Heart right ventricle (tissue), 16 donors: Measurements from ENCODE around the gene COL18A1. TPM values are rescaled to one million over a fixed set of nuclear protein-coding genes. Genes with fewer than 3 reads are reported as not detected.

Experiments
- ATAC-seq, 8 donors: fragments of 200-7000 bp; cut with Tn5 transposase; one replicate each; pipeline ENCODE4 v1.9.1; 2020; ENCODE audit warnings: mild to moderate bottlenecking in 8 of 8, moderate library complexity in 8 of 8, moderate number of reproducible peaks in 1 of 8
- DNase-seq, 2 donors: peaks; one replicate each; pipeline ENCODE4 v3.0.0-alpha.2; 2020
- H3K27ac ChIP-seq, 10 donors: fragments of 200-600 bp; sonication (generic) in 2 of 10; one replicate each; pipeline versions ENCODE4 v1.5.0 to v1.8.0; 2020 to 2022; ENCODE audit warnings: mild to moderate bottlenecking in 3 of 10
- H3K27me3 ChIP-seq, 7 donors: fragments of 200-600 bp; one replicate each; pipeline ENCODE4 v1.8.0; 2021 to 2022; ENCODE audit warnings: mild to moderate bottlenecking in 2 of 7
- H3K36me3 ChIP-seq, 9 donors: fragments of 200-600 bp; sonication (generic) in 1 of 9; one replicate each; pipeline versions ENCODE4 v1.5.0 to v1.8.0; 2020 to 2022; ENCODE audit warnings: mild to moderate bottlenecking in 2 of 9
- H3K4me1 ChIP-seq, 9 donors: fragments of 200-600 bp; sonication (generic) in 1 of 9; one replicate each; pipeline versions ENCODE4 v1.5.0 to v1.8.0; 2020 to 2022; ENCODE audit warnings: mild to moderate bottlenecking in 4 of 9
- H3K4me3 ChIP-seq, 10 donors: fragments of 200-600 bp; sonication (generic) in 2 of 10; one replicate each; pipeline versions ENCODE4 v1.5.0 to v1.8.0; 2020 to 2022; ENCODE audit warnings: mild to moderate bottlenecking in 7 of 10, moderate library complexity in 2 of 10
- H3K9me3 ChIP-seq, 11 donors: fragments of 200-600 bp in 10 of 11; sonication (generic) in 2 of 11; one replicate each; pipeline versions ENCODE4 v1.5.0 to v1.8.0; 2013 to 2022; ENCODE audit warnings: mild to moderate bottlenecking in 2 of 11, control low read depth in 1 of 11, moderate library complexity in 1 of 11
- CTCF ChIP-seq, 9 donors: fragments of 200-600 bp; sonication (generic) in 2 of 9; IDR thresholded peaks; one replicate each; pipeline versions ENCODE4 v1.5.0 to v1.8.0; 2021 to 2022; ENCODE audit warnings: antibody characterized with exemption in 9 of 9, mild to moderate bottlenecking in 5 of 9, moderate library complexity in 1 of 9
- WGBS, 2 donors: extraction: QIAGEN DNeasy Blood & Tissue Kit; methylation state at CpG; one replicate each; pipeline ENCODE4 v1.1.7; 2013; ENCODE audit warnings: inconsistent platforms in 1 of 2; 5-methylcytosine and 5-hydroxymethylcytosine counted together
- intact Hi-C, 10 donors: fragments of 100-400 bp; cut with DNase I; formaldehyde crosslinking; loops; one replicate each; pipeline versions ENCODE4 v1.11.1 to v1.14.2; 2022
- polyA plus RNA-seq, 2 donors: library from polyadenylated mRNA; stranded (reverse); fragments of 200-250 nt; gene quantifications; one replicate each; pipeline ENCODE4 v1.2.3, GENCODE V29; 2013
- total RNA-seq, 10 donors: library from RNA; stranded (reverse); fragmentation: NEBNext Ultra II Directional in 3 of 10; extraction: Animal tissue kit (Norgen Biotek cat#: 25700) in 3 of 10; gene quantifications; one replicate each; pipeline versions ENCODE4 v1.2.1 to v1.2.4, GENCODE V29; 2021 to 2023
- donor health status: Arrhythmogenic right ventricular cardiomyopathy.
- donor health status: ischemic (EF 13 %, LVEDD 7.1; RV severe dilation, severe dysfunction).
- donor health status: healthy with polysubstance abuse.
- donor health status: DM: no; HTN: yes; CAD: no.
- donor health status: DM: no; HTN: no; CAD: no.
- donor health status: ischemic (EF 25% LVEDD 6.9; RV normal size, moderate dysfunction).
- donor health status: ischemic (EF 25% LVEDD 5.7; RV mildly dilated, moderate dysfunction).
- donor health status: healthy.
- donor health status: DM: yes; HTN: yes; CAD: no.
- donor health status: Ischemic cardiomyopathy.
- donor health status: ischemic (EF 35%, LVEDD 5.7; RV mildly dilated, moderate dysfunction).
- donor health status: nonischemic (EF 11% LVEDD 7.7; RV severe dilation, severe dysfunction).
- donor health status: DM: yes; HTN: yes; CAD: no.
- donor health status: PGD.
- donor health status: ischemic (EF 29% LVEDD 5.4; RV normal size, mild dysfunction).
- donor health status: nonischemic (EF 23%, LVEDD 6.1; RV moderate dilation, normal function).

COL18A1 gene
- total and polyA plus RNA-seq, 12 donors, result 33.7 to 87.1 (median 52.6) TPM

GRCh38 chr21:45514311-45515021, 109.5 kb downstream of the COL18A1 start:
- Histone ChIP-seq H3K4me3 (no peak overlapping the region), H3K9me3 (peaks cover 0 to 21% (median 18%) of the 10 kb centered on the region in 11 donors), H3K4me1 (peaks cover 0 to 15% (median 0%) of the 10 kb centered on the region in 9 donors), H3K27ac (no peak overlapping the region), H3K36me3 (peaks cover 0 to 51% (median 10%) of the 10 kb centered on the region in 9 donors), H3K27me3 (no peaks in the 10 kb centered on the region)
- 86 to 93% methylated on average over 22 of the region's 22 CpGs for WGBS, 2 donors
- intact Hi-C loops, result no loop called here
- DNase-seq, result peak in 1 of 2 donors; percentile 8
- no peak for TF ChIP-seq CTCF (IDR thresholded peaks at IDR 0.05)
- ATAC-seq, result no peak

GRCh38 chr21:45515241-45516061, 110.5 kb downstream of the COL18A1 start:
- peaks cover 0 to 41% (median under 1%) of the 10 kb centered on the region in 9 donors for H3K36me3 ChIP-seq
- DNase-seq (peak in 1 of 2 donors; percentile 13), ATAC-seq (no peak)
- no peak for TF ChIP-seq CTCF (IDR thresholded peaks at IDR 0.05)
- no peaks in the 10 kb centered on the region for H3K27me3 ChIP-seq
- WGBS, 2 donors, result 93 to 97% methylated on average over 31 of the region's 31 CpGs
- intact Hi-C loops, result no loop called here
- H3K9me3 ChIP-seq, result peaks cover 0 to 30% (median 28%) of the 10 kb centered on the region in 11 donors
- H3K27ac ChIP-seq, result no peak overlapping the region
- no peak overlapping the region for H3K4me3 ChIP-seq
- peaks cover 0 to 15% (median 0%) of the 10 kb centered on the region in 9 donors for H3K4me1 ChIP-seq

DNA sequence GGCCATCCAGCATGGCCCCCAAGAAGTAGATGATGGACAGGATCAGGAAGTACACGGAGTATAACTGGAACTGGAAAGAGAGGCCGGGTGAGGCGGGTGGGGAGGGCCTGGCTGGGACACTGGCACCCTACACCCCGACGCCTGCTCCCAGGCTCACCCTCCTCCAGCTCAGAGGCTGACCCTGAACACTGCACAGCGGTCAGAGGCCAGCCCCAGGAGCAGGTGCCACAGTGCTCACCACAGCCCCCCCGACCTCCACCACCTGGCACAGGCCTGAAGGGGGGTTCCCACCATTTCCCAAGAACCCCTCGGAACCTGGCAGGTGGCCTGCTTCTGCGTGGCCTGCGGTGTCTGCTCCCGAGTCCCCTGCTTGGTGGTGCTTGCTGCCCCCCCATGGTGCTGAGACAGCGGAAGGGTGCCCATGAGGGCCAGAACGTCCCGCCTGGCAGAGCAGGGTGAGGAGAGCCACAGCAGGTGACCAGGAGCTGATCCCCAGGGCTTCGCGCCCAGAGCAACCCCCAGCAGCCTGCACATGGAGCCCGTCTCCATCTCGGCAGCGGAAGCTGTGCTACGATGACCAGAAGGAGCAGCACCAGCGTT, 111.2 kb downstream of the COL18A1 start:
- TF ChIP-seq CTCF (IDR thresholded peaks at IDR 0.05), result no peak
- intact Hi-C loops, result no loop called here
- Histone ChIP-seq H3K27ac (no peak overlapping the region), H3K4me3 (no peak overlapping the region), H3K36me3 (peaks cover 0 to 39% (median 7%) of the 10 kb centered on the region in 9 donors), H3K27me3 (no peaks in the 10 kb centered on the region), H3K4me1 (peaks cover 0 to 15% (median 0%) of the 10 kb centered on the region in 9 donors), H3K9me3 (peaks cover 0 to 37% (median 33%) of the 10 kb centered on the region in 11 donors)
- peak in 1 of 8 donors; percentile 10 for ATAC-seq
- DNase-seq, result peak in 1 of 2 donors; percentile 11
- 89 to 98% methylated on average over 21 of the region's 21 CpGs for WGBS, 2 donors

- Histone ChIP-seq H3K4me3 (no peak overlapping the region), H3K27me3 (no peaks in the 10 kb centered on the region), H3K27ac (peak overlapping the region in 2 of 10 donors; percentile 44 to 79), H3K9me3 (peaks cover 0 to 43% (median 37%) of the 10 kb centered on the region in 11 donors), H3K4me1 (peaks cover 0 to 15% (median 0%) of the 10 kb centered on the region in 9 donors), H3K36me3 (peaks cover 0 to 39% (median 2%) of the 10 kb centered on the region in 9 donors)
- intact Hi-C loops, result no loop called here
- no peak for TF ChIP-seq CTCF (IDR thresholded peaks at IDR 0.05)
- DNase-seq (peak in 1 of 2 donors; percentile 6), ATAC-seq (no peak)
- WGBS, 2 donors, result 92 to 95% methylated on average over 14 of the region's 14 CpGs
These were observed 111.7 kb downstream of the COL18A1 start for GRCh38 chr21:45516671-45517151.
